Iris pigment epithelial cell (primary cell): Measurements from ENCODE around the gene KHDC3L.
"Not testable (repeated sequence)": the region's sequence is repeated elsewhere in the genome, so short reads cannot be mapped to it uniquely, and the experiment has no call there.

Experiments used
- DNase-seq: peaks from one replicate; pipeline ENCODE4 v3.0.0-alpha.2; 2011; ENCODE audit warnings: low read depth

The KHDC3L gene

GRCh38 chr6:73369563-73369962, 7.1 kb downstream of the KHDC3L start, which contains the start of gene OOEP:
Gene OOEP (minus strand): TSS chr6:73369897. CDS start chr6:73369792, 105 bp downstream.
- no peak for DNase-seq

GRCh38 chr6:73371984-73372383, 9.5 kb downstream of the KHDC3L start:
- no peak for DNase-seq

GRCh38 chr6:73372516-73372915, 10.1 kb downstream of the KHDC3L start:
- DNase-seq: no peak

GRCh38 chr6:73375216-73375615, 12.8 kb downstream of the KHDC3L start:
- DNase-seq: no peak

GRCh38 chr6:73377225-73377624, 14.8 kb downstream of the KHDC3L start:
- DNase-seq: no peak

- not testable (repeated sequence) for DNase-seq
Observed at GRCh38 chr6:73381531-73381930, 19.1 kb downstream of the KHDC3L start.

GRCh38 chr6:73382462-73383113, 20.1 kb downstream of the KHDC3L start:
- DNase-seq: peak; percentile 26

- no peak for DNase-seq
Observed at GRCh38 chr6:73388433-73388799, 26.0 kb downstream of the KHDC3L start.

GRCh38 chr6:73388800-73389512, 26.5 kb downstream of the KHDC3L start:
- DNase-seq: peak; percentile 60

GRCh38 chr6:73389854-73390253, 27.4 kb downstream of the KHDC3L start:
- DNase-seq: no peak

GRCh38 chr6:73391675-73392074, 29.2 kb downstream of the KHDC3L start:
- DNase-seq: no peak

- not testable (repeated sequence) for DNase-seq
Observed at GRCh38 chr6:73392188-73392587, 29.7 kb downstream of the KHDC3L start.

- DNase-seq: peak; percentile 32
Observed at GRCh38 chr6:73393278-73393677, 30.8 kb downstream of the KHDC3L start.

GRCh38 chr6:73394577-73395354, 32.3 kb downstream of the KHDC3L start, which contains the start of gene DDX43:
Gene DDX43 (plus strand): TSS chr6:73394828. CDS start chr6:73394906, 78 bp downstream.
- DNase-seq: peak; percentile 72

GRCh38 chr6:73395875-73396274, 33.4 kb downstream of the KHDC3L start:
- DNase-seq: no peak

GRCh38 chr6:73400656-73401055, 38.2 kb downstream of the KHDC3L start:
- no peak for DNase-seq

- DNase-seq: no peak
Observed at GRCh38 chr6:73409395-73409794, 46.9 kb downstream of the KHDC3L start.

- no peak for DNase-seq
Observed at GRCh38 chr6:73413102-73413501, 50.6 kb downstream of the KHDC3L start.
